MM.1S (cell line): Measurements from ENCODE around the gene GPHN.
A peak's percentile ranks its signal among the peaks of the same experiment; 100 is the strongest.

Experiments
- DNase-seq: peaks from one replicate; pipeline ENCODE4 v3.0.0-alpha.2; 2015
- H2AFZ ChIP-seq: fragments of 300-600 bp; sonication (generic); 2 replicates; pipeline ENCODE4 v1.6.0; 2016; ENCODE audit warnings: antibody characterized with exemption, low read length
- H3F3A ChIP-seq: fragments of 300-600 bp; sonication (generic); 2 replicates; pipeline ENCODE4 v1.6.1; 2016; ENCODE audit warnings: mild to moderate bottlenecking, antibody characterized with exemption, low read length, moderate library complexity, mixed read lengths; ENCODE audit not compliant: insufficient read depth
- H3K27ac ChIP-seq: fragments of 300-600 bp; sonication (generic); 2 replicates; pipeline ENCODE4 v1.5.1; 2016; ENCODE audit warnings: mild to moderate bottlenecking, low read length
- H3K27me3 ChIP-seq: fragments of 300-600 bp; sonication (generic); replicated peaks from 2 replicates; pipeline ENCODE4 v1.6.0; 2016; ENCODE audit warnings: low read length; ENCODE audit not compliant: insufficient read depth
- H3K36me3 ChIP-seq: fragments of 300-600 bp; sonication (generic); replicated peaks from 2 replicates; pipeline ENCODE4 v1.6.1; 2016; ENCODE audit warnings: mild to moderate bottlenecking, low read length, mixed read lengths; ENCODE audit not compliant: insufficient read depth
- H3K4me1 ChIP-seq: fragments of 300-600 bp; sonication (generic); 2 replicates; pipeline ENCODE4 v1.6.1; 2016; ENCODE audit warnings: low read length, mixed read lengths
- H3K4me2 ChIP-seq: fragments of 300-600 bp; sonication (generic); 2 replicates; pipeline ENCODE4 v1.6.0; 2016; ENCODE audit warnings: low read depth, low read length
- H3K4me3 ChIP-seq: fragments of 300-600 bp; sonication (generic); 2 replicates; pipeline ENCODE4 v1.5.1; 2016; ENCODE audit warnings: low read length, mixed read lengths
- H3K79me2 ChIP-seq: fragments of 300-600 bp; sonication (generic); 2 replicates; pipeline ENCODE4 v1.6.1; 2016; ENCODE audit warnings: mixed run types, low read length, mixed read lengths
- H3K9ac ChIP-seq: fragments of 300-600 bp; sonication (generic); 2 replicates; pipeline ENCODE4 v1.6.1; 2016; ENCODE audit warnings: low read length, mixed read lengths
- H3K9me2 ChIP-seq: fragments of 300-600 bp; sonication (generic); replicated peaks from 2 replicates; pipeline ENCODE4 v1.6.1; 2016; ENCODE audit warnings: mild to moderate bottlenecking, low read length, mixed read lengths; ENCODE audit not compliant: insufficient read depth
- H3K9me3 ChIP-seq: fragments of 300-600 bp; sonication (generic); replicated peaks from 2 replicates; pipeline ENCODE4 v1.6.1; 2016; ENCODE audit warnings: mild to moderate bottlenecking, low read length, mixed read lengths; ENCODE audit not compliant: insufficient read depth
- H4K20me1 ChIP-seq: fragments of 300-600 bp; sonication (generic); 2 replicates; pipeline ENCODE4 v1.6.1; 2016; ENCODE audit warnings: mild to moderate bottlenecking, low read length, moderate library complexity, mixed read lengths; ENCODE audit not compliant: insufficient read depth
- EZH2 ChIP-seq: fragments of 300-600 bp; sonication (generic); optimal IDR thresholded peaks from 2 replicates; pipeline ENCODE3; 2017; ENCODE audit warnings: low read depth, mild to moderate bottlenecking, antibody characterized with exemption, low read length, mixed read lengths
- EZH2phosphoT487 ChIP-seq: fragments of 300-600 bp; sonication (generic); IDR thresholded peaks from 2 replicates; pipeline ENCODE4 v1.6.1; 2018; ENCODE audit warnings: antibody characterized with exemption, low read length
- TF ChIP-seq, protein P1 (sequence below): fragments of 300-600 bp; sonication (generic); IDR thresholded peaks from 2 replicates; pipeline ENCODE4 v1.5.1; 2016; ENCODE audit warnings: antibody characterized with exemption, low read length, mixed read lengths

GPHN gene

DNA sequence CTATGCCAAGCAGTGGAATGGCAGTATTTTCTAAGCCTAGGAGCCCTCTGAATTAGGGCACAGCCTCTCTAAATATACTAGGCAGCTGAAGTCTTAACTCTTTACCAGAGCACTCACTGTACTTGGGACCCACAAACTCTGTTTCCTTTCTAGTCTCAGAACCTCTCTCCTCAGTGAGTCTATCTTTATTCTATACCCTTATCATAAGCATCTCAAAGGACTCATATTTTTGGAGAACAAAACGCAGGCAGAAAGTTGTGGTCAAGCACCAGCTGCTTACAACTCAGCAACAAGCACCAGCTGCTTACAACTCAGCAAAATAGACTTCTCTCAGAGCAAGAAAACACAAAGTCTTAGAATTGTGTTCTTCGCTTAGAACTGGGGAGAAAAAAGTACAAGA, 20.8 kb upstream of the GPHN start:
- Histone ChIP-seq H3K4me2 (peak overlapping the region; percentile 37), H4K20me1 (no peaks in the 10 kb centered on the region), H3F3A (peaks cover 5% of the 10 kb centered on the region; the same call in 1 of the 2 replicates), H3K4me3 (no peak overlapping the region), H3K27ac (peak overlapping the region; percentile 58; the same call in 1 of the 2 replicates), H2AFZ (no peak overlapping the region), H3K79me2 (no peaks in the 10 kb centered on the region), H3K9me3 (no peaks in the 10 kb centered on the region), H3K9ac (no peak overlapping the region), H3K27me3 (no peaks in the 10 kb centered on the region), H3K4me1 (peaks cover 7% of the 10 kb centered on the region; the same call in 1 of the 2 replicates), H3K9me2 (no peaks in the 10 kb centered on the region), H3K36me3 (no peaks in the 10 kb centered on the region)
- DNase-seq = peak; percentile 80
- TF ChIP-seq EZH2 (no peak), EZH2phosphoT487 (no peak)
- TF ChIP-seq, protein P1, sequence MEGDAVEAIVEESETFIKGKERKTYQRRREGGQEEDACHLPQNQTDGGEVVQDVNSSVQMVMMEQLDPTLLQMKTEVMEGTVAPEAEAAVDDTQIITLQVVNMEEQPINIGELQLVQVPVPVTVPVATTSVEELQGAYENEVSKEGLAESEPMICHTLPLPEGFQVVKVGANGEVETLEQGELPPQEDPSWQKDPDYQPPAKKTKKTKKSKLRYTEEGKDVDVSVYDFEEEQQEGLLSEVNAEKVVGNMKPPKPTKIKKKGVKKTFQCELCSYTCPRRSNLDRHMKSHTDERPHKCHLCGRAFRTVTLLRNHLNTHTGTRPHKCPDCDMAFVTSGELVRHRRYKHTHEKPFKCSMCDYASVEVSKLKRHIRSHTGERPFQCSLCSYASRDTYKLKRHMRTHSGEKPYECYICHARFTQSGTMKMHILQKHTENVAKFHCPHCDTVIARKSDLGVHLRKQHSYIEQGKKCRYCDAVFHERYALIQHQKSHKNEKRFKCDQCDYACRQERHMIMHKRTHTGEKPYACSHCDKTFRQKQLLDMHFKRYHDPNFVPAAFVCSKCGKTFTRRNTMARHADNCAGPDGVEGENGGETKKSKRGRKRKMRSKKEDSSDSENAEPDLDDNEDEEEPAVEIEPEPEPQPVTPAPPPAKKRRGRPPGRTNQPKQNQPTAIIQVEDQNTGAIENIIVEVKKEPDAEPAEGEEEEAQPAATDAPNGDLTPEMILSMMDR = no peak

DNA sequence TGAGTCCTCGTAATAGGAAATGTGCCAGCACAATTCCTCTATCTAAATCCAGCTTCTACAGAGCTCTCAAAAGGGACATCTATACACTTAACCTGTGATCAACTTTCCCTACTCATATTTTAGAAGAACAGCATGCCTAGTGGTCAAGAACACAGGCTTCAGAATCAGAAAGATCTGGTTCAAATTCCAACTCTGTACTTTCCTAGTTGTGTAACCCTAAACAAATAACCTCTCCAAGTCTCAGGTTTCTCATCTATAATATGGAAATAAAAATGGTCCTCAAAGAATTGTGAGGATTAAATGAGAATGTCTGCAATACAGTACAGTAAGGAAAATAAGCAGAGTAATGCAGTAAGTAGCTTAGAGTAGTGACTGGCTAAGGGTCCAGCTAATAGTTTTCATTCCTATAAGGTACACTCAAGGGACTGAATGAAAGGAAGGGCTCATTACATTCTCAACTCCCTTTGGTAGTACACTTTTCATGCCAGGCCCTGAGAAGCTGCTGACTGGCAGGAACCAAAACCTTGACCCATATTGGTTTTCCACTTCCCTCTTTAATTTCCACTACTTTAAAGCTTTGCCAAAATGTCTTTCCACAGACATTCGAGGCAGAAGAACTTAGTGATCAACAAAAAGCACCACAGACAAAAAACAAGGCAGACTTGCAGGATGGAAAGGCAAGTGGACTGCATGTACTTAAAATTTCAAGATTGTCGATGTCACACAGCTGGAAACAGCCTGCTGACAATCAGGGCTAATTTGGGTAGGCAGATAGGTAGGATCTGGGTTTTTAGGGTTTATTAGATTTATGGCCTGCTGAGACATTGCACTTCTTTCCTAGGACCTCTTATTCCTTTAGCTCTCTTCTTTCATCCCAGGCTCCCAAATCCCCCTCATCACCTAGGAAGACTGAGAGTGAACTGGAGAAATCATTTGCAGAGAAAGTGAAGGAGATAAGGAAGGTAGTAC, 17.5 kb upstream of the GPHN start:
- no peaks in the 10 kb centered on the region for H3K79me2 ChIP-seq
- DNase-seq = no peak
- H4K20me1 ChIP-seq = no peaks in the 10 kb centered on the region
- H3K27me3 ChIP-seq = no peaks in the 10 kb centered on the region
- H3F3A ChIP-seq = peaks cover 5% of the 10 kb centered on the region; the same call in 1 of the 2 replicates
- H3K36me3 ChIP-seq = no peaks in the 10 kb centered on the region
- H3K27ac ChIP-seq = no peak overlapping the region
- H3K9me3 ChIP-seq = no peaks in the 10 kb centered on the region
- peaks cover 7% of the 10 kb centered on the region; the same call in 1 of the 2 replicates for H3K4me1 ChIP-seq
- H3K4me2 ChIP-seq = no peak overlapping the region
- no peaks in the 10 kb centered on the region for H3K9me2 ChIP-seq
- H3K4me3 ChIP-seq = no peak overlapping the region
- TF ChIP-seq, protein P1 = no peak
- no peak for TF ChIP-seq EZH2
- no peak for TF ChIP-seq EZH2phosphoT487
- no peak overlapping the region for H3K9ac ChIP-seq
- H2AFZ ChIP-seq = no peak overlapping the region

DNA sequence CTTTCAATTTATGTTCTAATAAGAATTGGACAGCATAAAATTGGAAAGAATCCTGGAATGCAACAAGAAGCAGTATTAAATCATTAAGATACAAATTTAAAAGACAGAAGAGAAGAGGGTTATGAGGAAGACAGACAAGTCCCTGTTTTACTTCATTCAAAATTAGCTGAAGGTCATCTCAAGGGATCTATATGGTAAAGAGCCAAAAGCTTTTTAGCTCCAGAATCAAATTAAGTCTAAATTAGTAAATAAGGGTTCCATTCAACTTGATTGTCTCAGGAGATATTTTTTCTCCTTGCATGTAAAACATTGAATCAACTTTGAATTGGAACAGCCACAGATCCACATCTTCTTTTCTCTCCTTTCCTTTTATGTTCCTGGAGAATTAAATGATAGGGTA, 14.2 kb upstream of the GPHN start:
- no peak for DNase-seq
- Histone ChIP-seq H3K79me2 (no peaks in the 10 kb centered on the region), H3K9me2 (no peaks in the 10 kb centered on the region), H2AFZ (no peak overlapping the region), H3K27me3 (no peaks in the 10 kb centered on the region), H3K9ac (no peak overlapping the region), H4K20me1 (no peaks in the 10 kb centered on the region), H3K27ac (no peak overlapping the region), H3F3A (no peaks in the 10 kb centered on the region), H3K36me3 (no peaks in the 10 kb centered on the region), H3K9me3 (no peaks in the 10 kb centered on the region), H3K4me2 (no peak overlapping the region), H3K4me3 (no peak overlapping the region), H3K4me1 (no peaks in the 10 kb centered on the region)
- TF ChIP-seq, protein P1 = no peak
- no peak for TF ChIP-seq EZH2phosphoT487
- TF ChIP-seq EZH2 = no peak
